Activated T-cell treated with anti-CD3 and anti-CD28 coated beads, Interleukin-2, amount 50 U/mL, for 72 hours (primary cell): ENCODE results near the gene NHS. TPM values are rescaled to one million over a fixed set of nuclear protein-coding genes. Genes with fewer than 3 reads are reported as not detected.

Experiments
- ATAC-seq, 2 donors: fragments of 150-1000 bp; cut with Tn5 transposase; replicated peaks in 1 of 2; 2 replicates each; pipeline ENCODE4 v1.10.0; 2021; ENCODE audit warnings: moderate library complexity in 2 of 2, mild to moderate bottlenecking in 1 of 2
- DNase-seq, 2 donors: peaks; one replicate each; pipeline ENCODE4 v3.0.0; 2021 to 2022; ENCODE audit warnings: mixed read lengths in 1 of 2
- H3K27ac Mint-ChIP-seq: one replicate; pipeline ENCODE4 v1.8.0; 2022; ENCODE audit warnings: mild to moderate bottlenecking, moderate library complexity, mixed read lengths
- H3K27me3 Mint-ChIP-seq: one replicate; pipeline ENCODE4 v1.8.0; 2022; ENCODE audit warnings: low read depth, mixed read lengths
- H3K36me3 Mint-ChIP-seq, 2 donors: one replicate each; pipeline ENCODE4 v1.8.0; 2022; ENCODE audit warnings: mixed read lengths in 2 of 2, mild to moderate bottlenecking in 1 of 2; ENCODE audit not compliant: insufficient read depth in 2 of 2
- H3K4me1 Mint-ChIP-seq: one replicate; pipeline ENCODE4 v1.8.0; 2022; ENCODE audit warnings: low read depth, mixed read lengths
- H3K4me3 Mint-ChIP-seq, 2 donors: one replicate each; pipeline ENCODE4 v1.8.0; 2022; ENCODE audit warnings: mild to moderate bottlenecking in 2 of 2, mixed read lengths in 2 of 2, moderate library complexity in 2 of 2
- H3K9me3 Mint-ChIP-seq, 2 donors: one replicate each; pipeline ENCODE4 v1.8.0; 2022; ENCODE audit warnings: mixed read lengths in 2 of 2
- total RNA-seq, 2 donors: library from RNA; stranded (reverse); gene quantifications; one replicate each; pipeline ENCODE4 v1.2.3, GENCODE V29; 2022

The NHS gene
- total RNA-seq, 2 donors from 2014 or later, result 6.6 to 11.4 TPM

- no peak for DNase-seq
- H3K4me1 Mint-ChIP-seq, result peaks cover 5% of the 10 kb centered on the region
- no peak for ATAC-seq
- no peak overlapping the region for H3K27ac Mint-ChIP-seq
- H3K9me3 Mint-ChIP-seq, result no peaks in the 10 kb centered on the region
- no peaks in the 10 kb centered on the region for H3K27me3 Mint-ChIP-seq
- H3K36me3 Mint-ChIP-seq, result no peaks in the 10 kb centered on the region
- no peak overlapping the region for H3K4me3 Mint-ChIP-seq
These were observed 242.8 kb downstream of the NHS start for GRCh38 chrX:17617806-17618205.

GRCh38 chrX:17621566-17622270, 246.7 kb downstream of the NHS start:
- peaks cover 5% of the 10 kb centered on the region for H3K27me3 Mint-ChIP-seq
- H3K9me3 Mint-ChIP-seq, result peaks cover 2 to 5% of the 10 kb centered on the region in 2 donors
- no peaks in the 10 kb centered on the region for H3K36me3 Mint-ChIP-seq
- no peaks in the 10 kb centered on the region for H3K4me1 Mint-ChIP-seq
- ATAC-seq (no peak), DNase-seq (no peak)
- no peak overlapping the region for H3K4me3 Mint-ChIP-seq
- H3K27ac Mint-ChIP-seq, result no peak overlapping the region

GRCh38 chrX:17622331-17622730, 247.3 kb downstream of the NHS start:
- Mint-ChIP-seq H3K27me3 (peaks cover 8% of the 10 kb centered on the region), H3K4me3 (no peak overlapping the region), H3K27ac (no peak overlapping the region), H3K9me3 (peaks cover 2 to 5% of the 10 kb centered on the region in 2 donors), H3K36me3 (no peaks in the 10 kb centered on the region), H3K4me1 (no peaks in the 10 kb centered on the region)
- ATAC-seq (no peak), DNase-seq (no peak)

GRCh38 chrX:17623750-17624149, 248.8 kb downstream of the NHS start:
- peaks cover 8% of the 10 kb centered on the region for H3K27me3 Mint-ChIP-seq
- H3K27ac Mint-ChIP-seq, result no peak overlapping the region
- H3K4me1 Mint-ChIP-seq, result no peaks in the 10 kb centered on the region
- peaks cover 2 to 5% of the 10 kb centered on the region in 2 donors for H3K9me3 Mint-ChIP-seq
- no peak overlapping the region for H3K4me3 Mint-ChIP-seq
- DNase-seq, result no peak
- no peak for ATAC-seq
- H3K36me3 Mint-ChIP-seq, result no peaks in the 10 kb centered on the region

- peaks cover 2 to 5% of the 10 kb centered on the region in 2 donors for H3K9me3 Mint-ChIP-seq
- no peak for DNase-seq
- H3K4me3 Mint-ChIP-seq, result no peak overlapping the region
- no peak overlapping the region for H3K27ac Mint-ChIP-seq
- peaks cover 8% of the 10 kb centered on the region for H3K27me3 Mint-ChIP-seq
- ATAC-seq, result no peak
- H3K36me3 Mint-ChIP-seq, result no peaks in the 10 kb centered on the region
- no peaks in the 10 kb centered on the region for H3K4me1 Mint-ChIP-seq
These were observed 252.0 kb downstream of the NHS start for GRCh38 chrX:17627026-17627425.

GRCh38 chrX:17628976-17629375, 254.0 kb downstream of the NHS start:
- H3K27me3 Mint-ChIP-seq, result peaks cover 8% of the 10 kb centered on the region
- peaks cover 2 to 5% of the 10 kb centered on the region in 2 donors for H3K9me3 Mint-ChIP-seq
- peaks cover 7% of the 10 kb centered on the region for H3K4me1 Mint-ChIP-seq
- no peak for ATAC-seq
- no peaks in the 10 kb centered on the region for H3K36me3 Mint-ChIP-seq
- DNase-seq, result no peak
- H3K4me3 Mint-ChIP-seq, result no peak overlapping the region
- H3K27ac Mint-ChIP-seq, result no peak overlapping the region

GRCh38 chrX:17629519-17629918, 254.5 kb downstream of the NHS start:
- Mint-ChIP-seq H3K36me3 (no peaks in the 10 kb centered on the region), H3K27ac (no peak overlapping the region), H3K4me3 (no peak overlapping the region), H3K9me3 (peaks cover 1% of the 10 kb centered on the region in 2 donors), H3K27me3 (peaks cover 8% of the 10 kb centered on the region), H3K4me1 (peaks cover 7% of the 10 kb centered on the region)
- ATAC-seq (no peak), DNase-seq (no peak)

- peaks cover 4% of the 10 kb centered on the region for H3K27me3 Mint-ChIP-seq
- ATAC-seq (no peak), DNase-seq (no peak)
- H3K27ac Mint-ChIP-seq, result no peak overlapping the region
- H3K4me1 Mint-ChIP-seq, result peaks cover 7% of the 10 kb centered on the region
- no peaks in the 10 kb centered on the region for H3K9me3 Mint-ChIP-seq
- H3K36me3 Mint-ChIP-seq, result no peaks in the 10 kb centered on the region
- no peak overlapping the region for H3K4me3 Mint-ChIP-seq
These were observed 256.6 kb downstream of the NHS start for GRCh38 chrX:17631647-17632046.

GRCh38 chrX:17632942-17633341, 257.9 kb downstream of the NHS start:
- Mint-ChIP-seq H3K36me3 (no peaks in the 10 kb centered on the region), H3K9me3 (no peaks in the 10 kb centered on the region), H3K27me3 (no peaks in the 10 kb centered on the region), H3K27ac (peak overlapping the region; percentile 21), H3K4me3 (peak overlapping the region; percentile 13 to 61), H3K4me1 (peaks cover 7% of the 10 kb centered on the region)
- ATAC-seq, result peak in 1 of 2 donors; percentile 78
- no peak for DNase-seq

GRCh38 chrX:17633546-17633945, 258.5 kb downstream of the NHS start:
- H3K4me3 Mint-ChIP-seq, result peak overlapping the region; percentile 13 to 61

GRCh38 chrX:17634542-17635207, 259.7 kb downstream of the NHS start:
- no peak for ATAC-seq
- H3K4me1 Mint-ChIP-seq, result peaks cover 7% of the 10 kb centered on the region
- no peak for DNase-seq
- H3K9me3 Mint-ChIP-seq, result no peaks in the 10 kb centered on the region
- H3K4me3 Mint-ChIP-seq, result peak overlapping the region in 1 of 2 donors; percentile 6
- H3K27ac Mint-ChIP-seq, result no peak overlapping the region
- H3K27me3 Mint-ChIP-seq, result no peaks in the 10 kb centered on the region
- no peaks in the 10 kb centered on the region for H3K36me3 Mint-ChIP-seq

More at GRCh38 chrX:17633546-17633945, 258.5 kb downstream of the NHS start:
- Mint-ChIP-seq H3K4me1 (peaks cover 7% of the 10 kb centered on the region), H3K27ac (peak overlapping the region; percentile 21), H3K36me3 (no peaks in the 10 kb centered on the region), H3K9me3 (no peaks in the 10 kb centered on the region), H3K27me3 (no peaks in the 10 kb centered on the region)
- no peak for DNase-seq
- ATAC-seq, result no peak

GRCh38 chrX:17635231-17635630, 260.2 kb downstream of the NHS start:
- no peak overlapping the region for H3K4me3 Mint-ChIP-seq
- H3K4me1 Mint-ChIP-seq, result peaks cover 7% of the 10 kb centered on the region
- H3K27ac Mint-ChIP-seq, result no peak overlapping the region
- no peak for ATAC-seq
- no peaks in the 10 kb centered on the region for H3K9me3 Mint-ChIP-seq
- no peak for DNase-seq
- H3K36me3 Mint-ChIP-seq, result no peaks in the 10 kb centered on the region
- no peaks in the 10 kb centered on the region for H3K27me3 Mint-ChIP-seq

GRCh38 chrX:17637235-17637634, 262.2 kb downstream of the NHS start:
- Mint-ChIP-seq H3K27ac (no peak overlapping the region), H3K4me1 (peaks cover 7% of the 10 kb centered on the region), H3K4me3 (no peak overlapping the region), H3K36me3 (no peaks in the 10 kb centered on the region), H3K27me3 (no peaks in the 10 kb centered on the region), H3K9me3 (no peaks in the 10 kb centered on the region)
- DNase-seq, result no peak
- ATAC-seq, result no peak
